SH-SY5Y (cell line): ENCODE data around the gene LAMTOR4.

Experiments used
- GATA2 ChIP-seq: IDR thresholded peaks from 2 replicates; pipeline ENCODE4 v1.6.1; 2011; ENCODE audit warnings: mild to moderate bottlenecking, low read depth, low read length
- GATA3 ChIP-seq: IDR thresholded peaks from 2 replicates; pipeline ENCODE4 v1.6.1; 2011; ENCODE audit warnings: low read depth, mild to moderate bottlenecking, low read length, moderate library complexity

DNA sequence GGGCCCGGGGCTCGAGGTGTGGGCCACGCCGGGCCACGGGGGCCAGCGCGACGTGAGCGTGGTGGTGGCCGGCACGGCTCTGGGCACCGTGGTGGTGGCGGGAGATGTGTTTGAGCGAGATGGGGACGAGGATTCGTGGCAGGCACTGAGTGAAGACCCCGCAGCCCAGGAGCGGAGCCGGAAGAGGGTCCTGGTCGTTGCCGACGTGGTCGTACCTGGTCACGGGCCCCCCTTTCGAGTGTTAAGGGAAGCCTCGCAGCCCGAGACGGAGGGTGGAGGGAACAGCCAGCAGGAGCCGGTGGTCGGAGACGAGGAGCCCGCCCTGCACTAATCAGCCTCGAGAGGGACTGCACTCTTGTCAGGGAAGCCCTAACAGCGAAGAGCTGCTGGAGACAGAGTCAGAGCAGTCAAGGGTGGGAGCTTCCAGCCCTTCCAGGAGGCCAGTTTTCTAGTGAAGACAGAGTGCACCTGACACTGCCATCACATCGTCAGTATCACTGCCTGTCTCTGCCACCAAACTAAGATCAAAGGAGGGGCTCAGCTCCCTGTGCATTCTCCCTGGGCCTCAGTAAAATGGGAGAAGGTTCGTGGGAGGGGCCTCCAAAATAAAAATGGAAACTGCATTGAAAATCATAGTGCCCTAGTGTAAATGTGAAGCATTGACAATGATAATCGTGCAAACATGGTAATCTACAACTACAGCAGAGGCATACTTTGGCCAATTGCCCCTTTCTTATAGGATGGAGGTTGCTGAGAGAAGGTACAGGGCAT, 20.7 kb upstream of the LAMTOR4 start:
- TF ChIP-seq GATA3 (no peak), GATA2 (no peak)
